ENCODE results near the gene DCLK3.

DNA sequence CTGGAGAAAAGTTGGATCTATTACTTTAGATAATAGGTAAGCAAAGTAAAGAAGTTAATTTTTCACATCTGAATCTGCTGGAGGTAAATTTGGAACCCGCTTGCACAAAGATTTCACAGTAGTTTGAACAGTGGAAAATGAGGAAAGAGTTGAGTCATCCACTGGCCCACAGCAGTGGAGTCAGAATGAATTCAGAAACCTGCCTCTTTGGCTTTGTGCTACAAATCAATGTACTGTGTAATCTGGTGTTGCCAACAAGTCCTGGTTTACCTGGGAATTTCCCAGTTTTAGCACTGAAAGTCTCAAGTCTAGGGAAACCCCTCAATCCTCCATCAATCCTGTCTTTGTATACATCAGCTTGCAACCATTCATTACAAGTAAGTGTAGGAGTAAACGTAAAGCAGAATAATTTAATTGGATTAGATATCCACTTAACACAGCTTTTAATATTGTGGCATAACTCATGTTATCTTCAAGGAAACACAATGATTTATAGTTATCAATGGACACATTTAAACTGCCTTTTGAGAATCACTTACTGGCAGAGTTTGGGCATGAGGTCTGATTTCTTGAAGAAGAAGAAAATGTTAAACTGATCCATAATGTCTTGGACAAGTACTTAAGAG lies 100.6 kb downstream of the DCLK3 start:
- TF ChIP-seq, protein P1, sequence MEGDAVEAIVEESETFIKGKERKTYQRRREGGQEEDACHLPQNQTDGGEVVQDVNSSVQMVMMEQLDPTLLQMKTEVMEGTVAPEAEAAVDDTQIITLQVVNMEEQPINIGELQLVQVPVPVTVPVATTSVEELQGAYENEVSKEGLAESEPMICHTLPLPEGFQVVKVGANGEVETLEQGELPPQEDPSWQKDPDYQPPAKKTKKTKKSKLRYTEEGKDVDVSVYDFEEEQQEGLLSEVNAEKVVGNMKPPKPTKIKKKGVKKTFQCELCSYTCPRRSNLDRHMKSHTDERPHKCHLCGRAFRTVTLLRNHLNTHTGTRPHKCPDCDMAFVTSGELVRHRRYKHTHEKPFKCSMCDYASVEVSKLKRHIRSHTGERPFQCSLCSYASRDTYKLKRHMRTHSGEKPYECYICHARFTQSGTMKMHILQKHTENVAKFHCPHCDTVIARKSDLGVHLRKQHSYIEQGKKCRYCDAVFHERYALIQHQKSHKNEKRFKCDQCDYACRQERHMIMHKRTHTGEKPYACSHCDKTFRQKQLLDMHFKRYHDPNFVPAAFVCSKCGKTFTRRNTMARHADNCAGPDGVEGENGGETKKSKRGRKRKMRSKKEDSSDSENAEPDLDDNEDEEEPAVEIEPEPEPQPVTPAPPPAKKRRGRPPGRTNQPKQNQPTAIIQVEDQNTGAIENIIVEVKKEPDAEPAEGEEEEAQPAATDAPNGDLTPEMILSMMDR (IDR thresholded peaks at IDR 0.05 in 8 of 11, conservative IDR thresholded peaks at IDR 0.05 in 3 of 11), result no peak
- TF ChIP-seq POLR2AphosphoS5 (IDR thresholded peaks at IDR 0.05), result no peak
- no peak for TF ChIP-seq POLR2A (IDR thresholded peaks at IDR 0.05)

Measured in spleen (tissue), 7 donors.